Thoracic aorta (tissue), 2 donors: Measurements from ENCODE around the gene VPS11. TPM values are rescaled to one million over a fixed set of nuclear protein-coding genes. Genes with fewer than 3 reads are reported as not detected.
A peak's percentile ranks its signal among the peaks of the same experiment; 100 is the strongest.

Source experiments
- ATAC-seq: fragments of 150-250 bp; one replicate; pipeline ENCODE4 v1.8.0; 2017; ENCODE audit warnings: low read depth; ENCODE audit not compliant: insufficient number of reproducible peaks, low FRiP score
- DNase-seq: peaks from one replicate; pipeline ENCODE4 v3.0.0-alpha.2; 2020; ENCODE audit warnings: low spot score
- H3K27ac ChIP-seq, 2 donors: fragments of 200-600 bp; sonication (generic); 1 replicate in 1 of 2; 2 replicates in 1 of 2; pipeline ENCODE4 v1.5.1; 2016; ENCODE audit warnings: mild to moderate bottlenecking in 2 of 2, moderate library complexity in 2 of 2
- H3K27me3 ChIP-seq: fragments of 200-600 bp; sonication (generic); replicated peaks from 2 replicates; pipeline ENCODE4 v1.6.0; 2016; ENCODE audit warnings: mild to moderate bottlenecking; ENCODE audit not compliant: insufficient read depth
- H3K36me3 ChIP-seq: fragments of 200-600 bp; sonication (generic); one replicate; pipeline ENCODE4 v1.5.1; 2016
- H3K4me1 ChIP-seq, 2 donors: fragments of 200-600 bp; sonication (generic); 1 replicate in 1 of 2; 2 replicates in 1 of 2; pipeline versions ENCODE4 v1.5.1 to v1.6.0; 2016; ENCODE audit warnings: low read depth in 2 of 2, mild to moderate bottlenecking in 1 of 2; ENCODE audit not compliant: control insufficient read depth in 1 of 2
- H3K4me3 ChIP-seq: fragments of 200-600 bp; sonication (generic); 2 replicates; pipeline ENCODE4 v1.5.1; 2016; ENCODE audit warnings: mild to moderate bottlenecking
- H3K9me3 ChIP-seq: fragments of 200-600 bp; sonication (generic); 2 replicates; pipeline ENCODE4 v1.5.1; 2016
- total RNA-seq, 2 donors: library from RNA; depleted of rRNA; stranded (reverse); fragments of >200 nt; gene quantifications; one replicate each; pipeline versions ENCODE4 v1.1.0 to v1.2.3, GENCODE V29; 2016
- TF ChIP-seq, protein P1 (sequence below): fragments of 200-600 bp; sonication (generic); IDR thresholded peaks from one replicate; pipeline ENCODE4 v1.5.1; 2019; ENCODE audit warnings: antibody characterized with exemption

The VPS11 gene
- total RNA-seq, 2 donors from 2014 or later = 32.0 to 35.3 TPM

DNA sequence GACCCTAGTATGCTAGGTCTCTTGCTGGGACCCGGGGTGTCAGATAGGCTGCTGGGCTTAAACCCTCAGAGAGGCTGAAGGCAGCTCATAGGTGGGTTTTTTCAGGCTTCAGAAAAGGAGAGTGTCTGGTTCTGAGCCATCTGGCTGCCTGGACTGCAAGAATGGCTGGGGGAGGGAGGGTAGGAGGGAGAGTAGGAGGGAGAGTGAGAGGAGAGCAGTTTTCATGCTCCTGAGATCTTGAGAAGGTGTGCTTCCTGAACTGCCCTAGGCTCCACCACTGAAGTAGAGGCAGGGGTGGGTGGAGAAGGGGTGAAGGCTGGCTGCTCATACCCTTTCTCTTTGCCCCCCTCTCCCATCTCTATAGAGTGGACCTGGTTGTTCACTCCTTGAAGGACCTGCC is 21.7 kb downstream of the VPS11 start:
- TF ChIP-seq, protein P1, sequence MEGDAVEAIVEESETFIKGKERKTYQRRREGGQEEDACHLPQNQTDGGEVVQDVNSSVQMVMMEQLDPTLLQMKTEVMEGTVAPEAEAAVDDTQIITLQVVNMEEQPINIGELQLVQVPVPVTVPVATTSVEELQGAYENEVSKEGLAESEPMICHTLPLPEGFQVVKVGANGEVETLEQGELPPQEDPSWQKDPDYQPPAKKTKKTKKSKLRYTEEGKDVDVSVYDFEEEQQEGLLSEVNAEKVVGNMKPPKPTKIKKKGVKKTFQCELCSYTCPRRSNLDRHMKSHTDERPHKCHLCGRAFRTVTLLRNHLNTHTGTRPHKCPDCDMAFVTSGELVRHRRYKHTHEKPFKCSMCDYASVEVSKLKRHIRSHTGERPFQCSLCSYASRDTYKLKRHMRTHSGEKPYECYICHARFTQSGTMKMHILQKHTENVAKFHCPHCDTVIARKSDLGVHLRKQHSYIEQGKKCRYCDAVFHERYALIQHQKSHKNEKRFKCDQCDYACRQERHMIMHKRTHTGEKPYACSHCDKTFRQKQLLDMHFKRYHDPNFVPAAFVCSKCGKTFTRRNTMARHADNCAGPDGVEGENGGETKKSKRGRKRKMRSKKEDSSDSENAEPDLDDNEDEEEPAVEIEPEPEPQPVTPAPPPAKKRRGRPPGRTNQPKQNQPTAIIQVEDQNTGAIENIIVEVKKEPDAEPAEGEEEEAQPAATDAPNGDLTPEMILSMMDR = no peak
- DNase-seq (no peak), ATAC-seq (no peak)
- H3K36me3 ChIP-seq = no peaks in the 10 kb centered on the region
- H3K4me1 ChIP-seq = peaks cover 16 to 32% of the 10 kb centered on the region in 2 donors
- H3K4me3 ChIP-seq = no peak overlapping the region
- H3K9me3 ChIP-seq = no peaks in the 10 kb centered on the region
- H3K27me3 ChIP-seq = no peaks in the 10 kb centered on the region
- H3K27ac ChIP-seq = no peak overlapping the region

DNA sequence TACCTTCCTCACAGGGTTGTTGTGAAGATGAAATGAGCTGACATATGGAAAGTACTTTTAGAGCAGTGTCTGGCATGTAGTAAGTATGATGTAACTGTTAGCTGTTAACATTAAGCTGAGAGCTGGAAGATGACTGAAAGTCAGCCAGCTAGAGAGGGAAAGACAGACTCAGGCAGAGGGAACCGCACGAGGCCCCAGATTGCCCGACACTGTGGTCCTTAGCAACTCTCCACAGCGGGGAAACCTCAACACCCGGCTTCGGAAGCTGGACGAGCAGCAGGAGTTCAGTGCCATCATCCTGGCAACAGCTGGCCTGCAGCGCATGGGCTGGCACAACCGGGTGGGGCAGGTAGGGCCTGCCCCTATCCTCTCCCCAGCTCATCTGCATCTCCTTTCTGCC is 23.6 kb downstream of the VPS11 start:
- Histone ChIP-seq H3K27ac (no peak overlapping the region), H3K27me3 (no peaks in the 10 kb centered on the region), H3K36me3 (no peaks in the 10 kb centered on the region), H3K9me3 (no peaks in the 10 kb centered on the region), H3K4me1 (peaks cover 16 to 24% of the 10 kb centered on the region in 2 donors), H3K4me3 (no peak overlapping the region)
- ATAC-seq = no peak
- TF ChIP-seq, protein P1 = no peak
- no peak for DNase-seq

DNA sequence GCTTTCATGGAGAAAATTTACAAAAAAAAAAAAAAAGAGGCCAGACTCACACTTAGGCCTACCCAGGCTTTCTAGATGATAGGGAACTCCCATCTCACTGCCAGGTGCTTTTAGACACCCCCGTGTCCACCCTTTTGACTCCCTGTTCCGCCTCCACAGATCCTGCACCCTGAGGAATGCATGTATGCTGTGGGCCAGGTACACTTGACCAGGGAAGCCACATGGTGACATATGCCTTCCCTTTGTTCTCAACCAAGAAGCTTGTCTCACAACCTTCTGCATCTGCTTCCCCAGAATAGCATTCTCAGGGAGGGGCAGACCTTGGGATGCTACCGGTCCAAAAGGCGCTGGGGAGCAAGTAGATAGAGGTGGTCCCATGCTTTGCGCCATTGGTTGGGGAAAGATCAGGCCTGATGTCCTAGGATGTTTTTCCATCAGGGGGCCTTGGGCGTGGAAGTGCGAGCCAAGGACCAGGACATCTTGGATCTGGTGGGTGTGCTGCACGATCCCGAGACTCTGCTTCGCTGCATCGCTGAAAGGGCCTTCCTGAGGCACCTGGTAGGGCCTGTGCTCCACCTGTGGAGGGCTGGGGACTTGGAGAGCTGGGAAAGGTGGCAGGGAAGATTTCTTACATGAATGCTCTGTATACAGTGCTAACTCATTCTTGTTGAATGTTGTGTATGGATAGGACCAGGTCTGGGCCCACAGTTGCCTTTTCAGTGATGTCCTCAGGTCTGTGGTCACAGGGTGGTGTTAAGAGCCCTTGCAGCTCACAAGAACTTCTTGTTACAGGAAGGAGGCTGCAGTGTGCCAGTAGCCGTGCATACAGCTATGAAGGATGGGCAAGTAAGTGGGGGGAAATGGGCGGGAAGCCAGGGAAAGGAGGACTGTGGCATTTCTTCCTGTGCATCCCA is 24.6 kb downstream of the VPS11 start:
- TF ChIP-seq, protein P1 = no peak
- Histone ChIP-seq H3K27me3 (no peaks in the 10 kb centered on the region), H3K27ac (peak overlapping the region in 1 of 2 donors; percentile 88), H3K4me1 (peaks cover 16 to 23% of the 10 kb centered on the region in 2 donors), H3K4me3 (no peak overlapping the region), H3K36me3 (peaks cover 9% of the 10 kb centered on the region), H3K9me3 (no peaks in the 10 kb centered on the region)
- ATAC-seq (no peak), DNase-seq (no peak)

DNA sequence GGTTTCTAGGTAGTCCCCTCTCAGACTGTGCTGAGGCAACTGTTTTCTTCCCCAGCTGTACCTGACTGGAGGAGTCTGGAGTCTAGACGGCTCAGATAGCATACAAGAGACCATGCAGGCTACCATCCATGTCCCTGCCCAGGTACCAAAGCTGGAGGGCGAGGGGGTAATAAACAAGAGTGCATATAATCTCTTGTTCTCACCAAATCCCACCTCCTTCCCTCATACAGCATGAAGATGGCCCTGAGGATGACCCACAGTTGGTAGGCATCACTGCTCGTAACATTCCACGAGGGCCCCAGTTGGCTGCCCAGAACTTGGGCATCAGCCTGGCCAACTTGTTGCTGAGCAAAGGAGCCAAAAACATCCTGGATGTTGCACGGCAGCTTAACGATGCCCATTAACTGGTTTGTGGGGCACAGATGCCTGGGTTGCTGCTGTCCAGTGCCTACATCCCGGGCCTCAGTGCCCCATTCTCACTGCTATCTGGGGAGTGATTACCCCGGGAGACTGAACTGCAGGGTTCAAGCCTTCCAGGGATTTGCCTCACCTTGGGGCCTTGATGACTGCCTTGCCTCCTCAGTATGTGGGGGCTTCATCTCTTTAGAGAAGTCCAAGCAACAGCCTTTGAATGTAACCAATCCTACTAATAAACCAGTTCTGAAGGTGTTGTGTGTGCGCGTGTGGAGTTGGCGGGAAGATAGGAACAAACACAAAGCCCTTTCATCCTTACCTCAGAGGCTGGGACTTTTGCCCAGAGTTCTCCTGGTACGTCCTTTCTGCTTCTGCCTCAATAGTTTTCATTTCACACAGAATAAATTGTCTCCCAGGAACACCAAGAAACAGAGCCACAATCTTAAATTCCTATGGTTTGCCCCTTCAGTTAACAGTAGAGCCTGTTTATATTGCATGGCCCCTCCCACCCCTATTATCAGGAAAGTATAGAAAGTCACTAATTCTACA is 25.5 kb downstream of the VPS11 start:
- peak overlapping the region; percentile 86 for H3K4me3 ChIP-seq
- H3K27me3 ChIP-seq = no peaks in the 10 kb centered on the region
- H3K27ac ChIP-seq = peak overlapping the region; percentile 88 to 95
- TF ChIP-seq, protein P1 = no peak
- DNase-seq (no peak), ATAC-seq (no peak)
- no peaks in the 10 kb centered on the region for H3K9me3 ChIP-seq
- peaks cover 18% of the 10 kb centered on the region for H3K36me3 ChIP-seq
- H3K4me1 ChIP-seq = peaks cover 16 to 23% of the 10 kb centered on the region in 2 donors
